GM21526 (cell line): ENCODE results near the gene HSPB7.
A peak's percentile ranks its signal among the peaks of the same experiment; 100 is the strongest.
"Not testable (repeated sequence)": the region's sequence is repeated elsewhere in the genome, so short reads cannot be mapped to it uniquely, and the experiment has no call there.

Source experiments
- ATAC-seq: cut with Tn5 transposase; IDR thresholded peaks from one replicate; pipeline ENCODE4 v1.9.1; 2021; ENCODE audit warnings: moderate library complexity; ENCODE audit not compliant: unreplicated experiment, low FRiP score

The HSPB7 gene

DNA sequence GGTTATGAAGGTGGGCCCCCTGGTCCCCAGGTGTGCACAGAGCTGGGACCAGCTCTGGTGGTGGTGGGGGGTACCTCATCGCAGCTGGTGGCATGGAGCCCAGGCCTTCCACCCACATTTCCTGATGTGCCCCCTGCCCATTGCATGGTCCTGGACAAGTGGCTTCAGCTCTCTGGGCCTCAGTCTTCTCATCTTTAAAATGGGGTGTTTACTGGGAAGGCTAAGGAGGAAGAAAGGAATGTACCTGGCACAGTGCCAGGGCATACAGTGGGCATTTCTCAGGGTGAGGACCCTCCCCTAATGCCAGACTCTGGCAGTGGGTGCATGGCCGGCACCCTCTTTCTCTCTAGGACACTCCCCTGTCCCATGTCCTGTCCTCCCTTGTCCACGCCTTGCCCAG, 33.2 kb upstream of the HSPB7 start:
- ATAC-seq: no peak

DNA sequence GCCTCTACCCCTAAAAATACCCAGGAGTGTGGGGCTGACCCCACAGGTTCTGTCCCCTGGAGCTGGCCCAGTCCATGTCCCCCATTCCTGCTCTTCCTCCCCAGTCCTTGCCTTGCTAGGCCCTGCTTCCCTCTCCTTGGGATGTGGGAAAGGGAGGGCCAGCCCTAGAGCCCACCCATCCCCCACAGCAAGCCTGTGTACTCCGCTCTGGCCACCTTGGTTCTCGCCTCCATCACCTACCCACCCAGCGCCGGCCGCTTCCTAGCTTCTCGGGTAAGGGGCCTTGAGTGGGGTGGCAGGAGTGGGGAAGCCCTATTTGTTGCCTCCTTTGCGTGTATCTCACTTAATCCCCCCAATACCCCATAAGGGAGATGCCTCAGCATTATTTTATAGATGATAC, 32.5 kb upstream of the HSPB7 start:
- ATAC-seq: no peak

DNA sequence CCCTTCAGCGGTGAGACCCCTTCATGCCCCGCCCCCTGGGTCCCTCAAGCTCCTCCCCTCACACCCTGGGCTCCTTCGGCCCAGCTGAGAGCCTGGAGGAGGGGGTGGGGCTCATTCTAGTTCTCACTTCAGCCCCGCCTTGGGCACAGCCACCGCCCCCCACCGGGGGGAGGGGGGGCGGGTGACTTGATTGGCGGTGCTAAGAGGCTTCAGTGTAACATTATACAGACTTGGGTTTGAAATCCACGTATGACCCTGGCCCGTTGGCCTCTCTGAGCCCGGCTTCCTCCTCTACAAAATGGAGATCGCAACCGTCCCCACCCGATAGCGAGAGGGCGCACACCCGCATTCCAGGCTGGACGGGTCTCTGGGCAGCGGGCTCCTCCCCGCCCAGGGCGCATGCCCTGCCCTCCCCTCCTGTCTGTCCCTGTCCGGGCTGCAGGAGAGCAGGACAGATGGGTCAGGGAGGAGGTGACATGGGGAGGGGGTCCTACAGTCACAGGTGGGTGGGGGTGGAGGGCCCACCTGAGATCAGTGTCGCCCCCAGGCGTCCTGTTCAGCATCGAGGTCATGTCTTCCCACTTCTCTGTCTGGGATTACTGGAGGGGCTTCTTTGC, 30.8 kb upstream of the HSPB7 start:
- ATAC-seq: no peak

DNA sequence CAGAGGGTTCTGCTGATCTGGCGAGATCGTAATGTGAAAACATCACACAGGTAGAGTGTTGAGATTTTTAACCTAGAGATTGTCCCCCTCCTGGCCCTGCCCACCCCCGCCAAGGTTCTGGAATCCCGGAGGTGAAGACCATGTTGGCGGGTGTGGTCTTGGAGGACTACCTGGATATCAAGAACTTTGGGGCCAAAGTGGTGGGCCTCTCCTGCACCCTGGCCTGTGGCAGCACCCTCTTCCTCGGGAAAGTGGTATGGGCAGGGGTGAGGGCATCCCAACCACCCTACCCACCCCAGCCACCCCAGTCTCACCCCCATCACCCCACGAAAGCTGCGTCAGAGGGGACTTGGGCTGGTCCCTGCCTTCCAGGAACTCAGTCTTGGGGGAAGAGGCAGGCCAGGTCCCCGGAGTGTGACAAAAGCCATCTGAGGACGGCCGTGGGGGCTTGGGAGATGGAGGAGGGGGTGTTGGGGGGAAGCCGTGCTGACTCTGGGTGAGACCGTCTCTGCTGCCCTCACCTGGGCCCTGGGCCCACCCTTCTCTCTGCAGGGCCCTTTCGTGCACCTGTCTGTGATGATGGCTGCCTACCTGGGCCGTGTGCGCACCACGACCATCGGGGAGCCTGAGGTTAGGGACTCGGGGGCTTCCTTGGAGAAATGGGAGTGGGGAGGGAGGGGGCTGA, 30.1 kb upstream of the HSPB7 start:
- ATAC-seq: no peak

DNA sequence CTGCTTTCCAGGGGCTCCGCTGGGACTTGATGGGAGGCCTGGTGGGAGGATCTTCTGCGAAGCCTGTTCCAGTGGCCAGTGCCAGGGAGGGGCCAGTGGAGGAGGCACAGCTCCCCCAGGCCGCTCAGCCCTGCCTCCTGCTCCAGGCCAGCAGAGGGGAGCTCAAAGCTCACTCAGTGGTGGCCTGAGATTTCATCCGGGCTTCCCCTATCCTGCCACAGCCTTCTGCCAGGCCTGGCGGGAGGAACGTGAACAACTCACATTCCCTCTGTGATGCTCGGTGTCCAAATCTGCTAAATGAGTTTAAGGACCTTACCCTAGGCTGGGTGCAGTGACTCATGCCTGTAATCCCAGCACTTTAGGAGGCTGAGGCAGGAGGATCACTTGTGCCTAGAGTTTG, 29.0 kb upstream of the HSPB7 start:
- ATAC-seq: no peak

DNA sequence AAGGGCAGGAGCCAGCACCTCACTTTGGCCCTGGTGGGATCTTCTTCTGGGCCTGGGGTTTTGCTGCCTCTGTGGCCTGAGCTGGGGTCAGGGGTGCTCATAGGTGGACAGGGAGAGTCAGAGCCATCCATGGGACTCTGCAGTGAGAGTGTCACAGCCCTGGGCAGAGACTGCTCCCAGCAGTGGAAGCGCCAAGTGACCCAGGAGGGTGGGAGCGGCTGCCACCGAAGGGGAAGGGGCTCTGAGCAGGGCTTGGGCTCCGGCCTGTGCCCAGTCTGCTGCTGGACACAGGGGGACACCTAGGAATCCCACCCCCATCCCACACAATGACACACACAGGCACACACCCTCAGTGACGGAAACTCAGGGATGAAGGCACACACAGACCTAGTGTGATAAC, 26.1 kb upstream of the HSPB7 start:
- ATAC-seq: no peak

DNA sequence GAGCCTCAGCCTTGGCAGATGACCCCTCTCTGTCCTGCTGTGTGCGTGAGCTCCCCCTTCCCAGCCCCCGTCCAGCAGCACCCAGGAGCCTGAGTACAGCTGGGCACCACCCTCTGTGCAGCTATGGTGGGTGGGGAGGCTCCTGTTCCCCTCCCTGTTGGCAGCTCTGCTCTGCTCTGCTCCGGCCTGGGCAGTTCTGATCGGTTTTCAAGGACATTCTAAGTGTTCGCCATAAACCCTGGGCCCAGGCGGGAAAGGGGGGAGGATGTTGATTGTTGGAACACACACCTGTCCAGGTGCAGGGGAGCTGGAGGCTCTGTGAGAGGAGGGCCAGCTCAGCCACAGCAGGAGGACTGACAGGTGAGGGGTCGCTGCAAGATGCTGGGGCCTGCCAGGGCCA, 25.7 kb upstream of the HSPB7 start, which contains the start of gene CLCNKB:
CLCNKB (plus strand) TSS at position 262 of the 400 bp plus-strand sequence. CDS start 711 bp downstream, outside the sequence.
- no peak for ATAC-seq

DNA sequence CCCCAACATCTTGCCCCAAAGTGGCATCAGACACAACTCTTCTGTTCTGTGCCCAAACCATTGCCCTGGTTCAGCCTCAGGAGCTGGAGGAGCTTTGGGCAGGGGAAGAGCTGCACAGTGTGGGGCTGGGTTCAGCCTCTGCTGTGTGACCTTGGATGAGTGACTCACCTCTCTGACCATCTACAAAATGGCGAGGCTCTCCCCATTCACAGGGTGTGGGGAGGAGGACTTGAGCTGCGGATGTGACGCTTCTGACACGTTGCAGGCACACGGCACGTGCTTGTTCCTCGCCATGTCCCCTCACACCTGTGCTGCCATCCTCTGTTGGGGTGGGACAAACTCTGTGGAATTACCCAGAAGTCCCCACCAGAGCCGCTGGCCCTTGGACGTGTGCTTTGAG, 24.8 kb upstream of the HSPB7 start:
- ATAC-seq: not testable (repeated sequence)

DNA sequence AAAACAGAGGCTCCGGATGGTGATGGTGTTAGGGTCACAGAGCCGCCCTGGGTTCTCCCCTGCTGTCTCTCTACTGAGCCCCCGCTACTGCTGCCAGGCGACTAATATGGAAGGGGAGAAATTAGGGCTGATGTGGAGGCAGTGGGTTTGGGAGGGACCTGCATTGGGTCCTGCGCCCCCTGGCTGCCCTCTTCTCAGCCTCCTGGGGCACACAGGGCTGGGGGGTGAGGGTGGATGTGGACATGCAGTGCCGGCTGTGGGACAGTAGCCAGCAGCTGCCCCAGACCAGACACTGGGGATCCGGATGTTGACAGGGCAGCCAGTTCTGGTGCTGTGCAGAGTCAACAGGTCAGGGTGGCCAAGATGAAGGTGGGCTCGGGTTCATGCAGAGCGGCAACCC, 24.3 kb upstream of the HSPB7 start:
- no peak for ATAC-seq

DNA sequence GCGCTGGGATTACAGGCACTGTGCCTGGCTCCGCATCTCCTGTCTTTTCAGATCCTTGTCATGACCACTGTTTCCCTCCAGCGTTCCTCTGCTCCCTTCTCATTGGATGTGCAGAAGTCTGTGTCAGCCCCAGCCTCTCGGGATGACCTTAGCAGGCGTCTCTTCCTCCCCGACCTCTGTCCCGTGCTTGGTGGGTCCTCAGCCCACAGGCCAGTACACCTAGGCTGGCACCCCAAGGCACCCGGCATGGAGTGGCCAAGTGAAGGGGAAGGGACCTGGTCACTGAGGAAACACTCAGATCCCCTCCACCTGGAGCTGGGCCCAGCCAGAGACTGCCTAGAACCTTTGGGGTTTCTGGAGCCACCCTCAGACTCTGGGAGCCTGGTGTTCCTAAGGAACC, 23.4 kb upstream of the HSPB7 start:
- no peak for ATAC-seq

DNA sequence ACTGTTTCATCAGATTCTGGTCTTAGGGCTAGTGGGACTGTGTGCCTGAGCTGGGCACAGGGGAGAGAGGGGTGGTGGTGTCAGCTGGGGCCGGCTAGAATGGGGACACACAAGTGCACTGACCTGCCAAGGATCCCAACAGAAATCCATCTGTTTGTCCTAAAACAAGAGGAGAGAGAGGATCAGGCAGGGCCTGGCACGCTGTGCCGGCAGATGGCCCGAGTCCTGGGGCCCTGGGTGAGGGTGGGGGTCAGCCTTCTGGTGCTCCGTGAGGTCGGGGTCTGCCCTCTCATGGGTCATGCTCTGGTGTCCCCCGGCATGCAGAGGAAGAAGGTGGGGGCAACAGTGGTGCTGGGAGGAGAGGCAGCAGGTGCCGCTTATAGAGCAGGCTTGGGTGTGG, 22.0 kb upstream of the HSPB7 start:
- not testable (repeated sequence) for ATAC-seq

DNA sequence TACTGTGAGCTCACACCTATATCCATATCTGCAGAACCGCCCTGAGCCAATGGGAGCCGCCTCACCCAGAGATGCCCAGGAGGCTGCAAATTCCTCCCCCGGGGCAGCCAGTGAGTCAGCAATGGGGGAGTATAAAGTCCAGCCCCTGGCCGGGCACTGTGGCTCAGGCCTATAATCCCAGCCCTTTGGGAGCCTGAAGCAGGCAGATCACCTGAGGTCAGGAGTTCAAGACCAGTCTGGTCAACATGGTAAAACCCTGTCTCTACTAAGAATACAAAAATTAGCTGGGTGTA, 20.7 kb upstream of the HSPB7 start:
- ATAC-seq: no peak

DNA sequence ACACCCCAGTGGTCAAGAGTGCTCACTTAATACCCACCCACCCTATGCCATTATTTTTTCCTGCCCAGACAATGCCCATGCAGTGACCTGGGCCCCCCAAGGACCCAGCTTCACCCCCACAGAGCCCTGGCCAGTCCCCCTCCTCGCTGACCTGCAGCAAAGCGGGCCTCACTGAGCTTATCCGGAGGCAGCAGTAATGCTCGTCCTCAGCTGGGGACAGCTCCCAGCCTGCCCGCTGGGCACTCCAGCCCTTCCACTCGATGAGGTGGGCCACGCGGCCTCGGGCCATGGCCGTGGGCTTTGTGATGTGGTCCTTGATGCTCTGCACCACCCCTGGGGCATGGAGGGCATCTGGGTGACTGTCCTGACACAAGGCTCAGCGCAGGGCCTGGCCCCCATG, 18.6 kb upstream of the HSPB7 start:
- not testable (repeated sequence) for ATAC-seq

DNA sequence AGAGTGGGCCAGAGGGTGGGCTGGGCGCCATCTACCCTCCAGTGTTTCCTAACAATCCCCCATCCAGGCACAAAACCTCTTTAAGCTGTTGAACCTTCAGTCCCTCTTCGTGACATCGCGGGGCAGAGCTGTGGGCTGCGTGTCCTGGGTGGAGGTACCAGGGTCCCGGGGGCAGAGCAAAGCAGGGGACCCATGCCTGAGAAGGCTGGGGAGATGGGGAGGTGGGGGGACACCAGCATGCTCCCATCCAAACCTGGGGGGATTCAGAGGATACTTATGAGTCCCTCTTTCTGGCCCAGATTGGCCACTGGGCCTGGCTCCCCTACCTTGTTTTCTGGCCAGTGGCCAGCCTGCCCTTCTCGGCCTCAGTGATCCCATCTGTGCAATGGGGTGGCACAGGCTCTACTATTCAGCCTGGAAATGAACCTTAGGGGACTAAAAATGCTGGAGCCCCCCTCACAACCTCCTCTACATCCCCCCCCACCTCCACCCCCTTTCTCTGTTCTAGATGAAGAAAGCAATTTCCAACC, 15.3 kb upstream of the HSPB7 start:
- not testable (repeated sequence) for ATAC-seq

DNA sequence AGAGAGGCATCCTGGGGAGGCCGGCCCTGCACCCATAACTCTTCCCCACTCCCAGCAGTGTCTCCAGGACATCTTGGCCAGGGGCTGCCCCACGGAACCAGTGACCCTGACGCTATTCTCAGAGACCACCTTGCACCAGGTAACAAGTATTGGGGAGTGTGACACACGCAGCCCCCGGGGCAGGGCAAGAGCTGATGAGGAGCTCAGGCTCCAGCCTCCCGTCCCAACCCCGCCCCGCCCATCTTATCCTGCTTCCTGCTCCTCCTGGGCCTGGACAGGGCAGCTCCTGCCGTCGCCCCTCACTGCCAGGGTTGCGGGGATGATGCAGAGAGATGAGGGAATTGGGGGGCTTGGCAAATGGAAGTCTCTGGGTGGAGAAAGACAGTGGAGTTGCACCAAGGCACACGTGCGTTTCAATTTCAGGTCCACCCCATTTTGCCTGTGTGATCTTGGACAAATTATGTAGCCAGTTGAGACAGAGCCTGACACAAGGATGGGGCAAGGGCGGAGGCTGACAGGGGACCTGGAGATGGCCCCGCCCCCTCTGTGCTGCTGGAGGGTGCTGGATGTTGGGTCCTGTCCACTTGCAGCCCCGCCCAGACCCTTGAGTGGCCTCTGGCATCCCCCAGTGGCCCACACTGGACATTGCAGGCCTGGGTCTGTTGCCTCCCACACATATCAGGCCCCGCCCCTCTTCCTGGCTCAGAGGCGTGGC, 14.7 kb upstream of the HSPB7 start:
- ATAC-seq: peak; percentile 71

DNA sequence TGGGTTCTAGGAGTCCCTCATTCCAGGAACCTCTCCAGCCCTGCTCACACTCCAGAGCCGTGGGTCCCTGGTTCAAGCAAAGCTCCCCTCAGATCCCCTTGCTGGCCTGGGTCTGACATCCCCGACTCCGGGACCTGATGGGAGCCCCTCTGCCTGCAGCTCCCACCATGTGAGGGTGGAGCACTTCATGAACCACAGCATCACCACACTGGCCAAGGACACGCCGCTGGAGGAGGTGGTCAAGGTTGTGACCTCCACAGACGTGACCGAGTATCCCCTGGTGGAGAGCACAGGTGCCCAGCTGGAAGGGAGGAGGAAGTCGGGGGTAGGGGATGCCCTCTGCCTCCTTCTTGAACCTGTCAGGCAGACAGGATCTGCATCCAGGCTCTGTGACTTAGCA, 13.7 kb upstream of the HSPB7 start:
- ATAC-seq: no peak

DNA sequence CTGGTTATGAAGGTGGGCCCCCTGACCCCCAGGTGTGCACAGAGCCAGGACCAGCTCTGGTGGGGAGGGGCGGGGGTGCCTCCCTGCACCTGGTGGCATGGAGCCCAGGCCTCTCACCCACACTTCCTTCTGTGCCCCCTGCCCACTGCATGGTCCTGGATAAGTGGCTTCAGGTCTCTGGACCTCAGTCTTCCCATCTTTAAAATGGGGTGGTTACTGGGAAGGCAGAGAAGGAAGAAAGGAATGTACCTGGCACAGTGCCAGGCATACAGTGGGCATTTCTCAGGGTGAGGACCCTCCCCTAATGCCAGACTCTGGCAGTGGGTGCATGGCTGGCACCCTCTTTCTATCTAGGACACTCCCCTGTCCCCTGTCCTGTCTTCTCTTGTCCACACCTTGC, 11.4 kb upstream of the HSPB7 start:
- no peak for ATAC-seq

DNA sequence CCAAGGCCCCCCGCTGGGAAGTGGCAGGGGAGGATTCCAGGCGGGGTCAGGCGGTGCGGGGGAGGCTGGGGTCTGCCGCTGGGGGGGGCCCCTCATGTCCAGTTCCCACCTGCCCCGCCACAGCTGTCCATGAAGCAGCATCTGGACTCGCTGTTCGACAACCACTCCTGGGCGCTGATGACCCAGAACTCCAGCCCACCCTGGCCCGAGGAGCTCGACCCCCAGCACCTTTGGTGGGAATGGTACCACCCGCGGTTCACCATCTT, 11.1 kb upstream of the HSPB7 start:
- not testable (repeated sequence) for ATAC-seq

DNA sequence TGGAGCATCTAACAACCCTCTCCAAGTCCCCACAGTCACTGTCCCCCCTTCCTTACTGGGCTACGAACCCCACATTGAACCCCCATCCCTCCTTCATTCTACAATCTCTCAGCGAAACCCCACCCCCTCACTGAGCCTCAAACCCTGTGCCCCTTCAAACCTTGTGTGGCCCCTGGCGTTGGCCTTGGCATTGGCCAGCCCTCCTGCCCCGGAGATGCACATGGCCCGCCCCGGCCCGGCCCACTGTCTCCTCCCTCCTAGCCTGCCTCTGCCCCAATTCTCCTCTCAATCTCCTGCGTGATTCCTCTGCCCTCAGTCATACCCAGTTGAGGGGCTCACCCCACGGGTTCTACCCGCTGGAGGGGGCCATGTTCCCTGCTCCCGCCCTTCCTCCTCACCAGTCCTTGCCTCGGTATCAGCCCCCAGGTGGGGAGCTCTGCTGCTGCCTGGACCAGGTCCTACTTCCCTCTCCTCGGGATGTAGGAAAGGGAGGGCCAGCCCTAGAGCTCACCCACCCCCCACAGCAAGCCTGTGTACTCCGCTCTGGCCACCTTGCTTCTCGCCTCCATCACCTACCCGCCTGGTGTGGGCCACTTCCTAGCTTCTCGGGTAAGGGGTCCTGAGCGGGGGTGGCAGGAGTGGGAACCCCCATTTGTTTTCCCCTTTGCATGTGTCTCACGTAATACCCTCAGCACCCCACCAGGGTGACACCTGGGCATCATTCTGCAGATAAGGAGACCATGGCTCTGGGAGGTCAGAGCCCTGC, 10.6 kb upstream of the HSPB7 start:
- ATAC-seq: no peak

DNA sequence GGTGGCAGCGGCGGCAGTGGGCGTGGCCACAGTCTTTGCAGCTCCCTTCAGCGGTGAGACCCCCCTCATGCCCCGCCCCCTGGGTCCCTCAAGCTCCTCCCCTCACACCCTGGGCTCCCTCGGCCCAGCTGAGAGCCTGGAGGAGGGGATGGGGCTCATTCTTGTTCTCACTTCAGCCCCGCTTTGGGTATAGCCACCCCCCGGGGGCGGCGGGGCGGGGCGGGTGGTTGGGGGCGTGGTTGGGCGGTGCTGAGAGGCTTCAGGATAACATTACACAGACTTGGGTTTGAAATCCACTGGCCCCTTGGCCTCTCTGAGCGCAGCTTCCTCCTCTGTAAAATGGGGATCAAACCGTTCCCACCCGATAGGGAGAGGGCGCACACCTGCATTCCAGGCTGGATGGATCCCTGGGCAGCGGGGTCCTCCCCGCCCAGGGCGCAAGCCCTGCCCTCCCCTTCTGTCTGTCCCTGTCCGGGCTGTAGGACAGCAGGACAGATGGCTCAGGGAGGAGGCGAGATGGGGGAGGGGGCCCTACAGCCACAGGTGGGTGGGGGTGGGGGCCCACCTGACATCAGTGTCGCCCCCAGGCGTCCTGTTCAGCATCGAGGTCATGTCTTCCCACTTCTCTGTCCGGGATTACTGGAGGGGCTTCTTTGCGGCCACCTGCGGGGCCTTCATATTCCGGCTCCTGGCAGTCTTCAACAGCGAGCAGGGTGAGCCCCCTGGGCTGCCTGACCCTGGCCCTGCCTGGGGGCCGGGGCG, 9.1 kb upstream of the HSPB7 start:
- ATAC-seq: no peak

DNA sequence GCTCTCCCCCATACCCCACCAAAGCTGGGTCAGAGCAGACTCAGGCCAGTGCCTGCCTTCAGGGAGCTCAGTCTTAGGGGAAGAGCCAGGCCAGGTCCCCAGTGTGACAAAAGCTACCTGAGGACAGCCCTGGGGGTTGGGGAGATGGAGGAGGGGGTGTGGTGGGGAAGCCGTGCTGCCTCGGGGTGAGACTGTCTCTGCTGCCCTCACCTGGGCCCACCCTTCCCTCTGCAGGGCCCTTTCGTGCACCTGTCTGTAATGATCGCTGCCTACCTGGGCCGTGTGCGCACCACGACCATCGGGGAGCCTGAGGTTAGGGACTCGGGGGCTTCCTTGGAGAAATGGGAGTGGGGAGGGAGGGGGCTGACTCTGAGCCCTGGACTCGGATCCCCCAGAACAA, 8.5 kb upstream of the HSPB7 start:
- not testable (repeated sequence) for ATAC-seq
